HepG2 (cell line): Measurements from ENCODE around the gene WDR18. TPM values are rescaled to one million over a fixed set of nuclear protein-coding genes. Genes with fewer than 3 reads are reported as not detected.
A peak's percentile ranks its signal among the peaks of the same experiment; 100 is the strongest.

Experiments
- FOXP1 ChIP-seq, 2 experiments: fragments of 450-650 bp in 1 of 2; IDR thresholded peaks; 2 replicates each; pipeline ENCODE4 v1.6.1; 2017 to 2018; ENCODE audit warnings: antibody characterized with exemption in 1 of 2
- NAIF1 ChIP-seq: sonication (generic); formaldehyde crosslinking; IDR thresholded peaks from 2 replicates; pipeline ENCODE4 v1.5.0; 2020; ENCODE audit warnings: mild to moderate bottlenecking, missing genetic modification reagents, borderline replicate concordance
- NPAS2 ChIP-seq: sonication (generic); formaldehyde crosslinking; IDR thresholded peaks from 2 replicates; pipeline ENCODE4 v1.8.0; 2022; ENCODE audit warnings: mild to moderate bottlenecking, missing genetic modification reagents, borderline replicate concordance
- RARG ChIP-seq: sonication (generic); formaldehyde crosslinking; IDR thresholded peaks from 2 replicates; pipeline ENCODE4 v1.4.0; 2020; ENCODE audit warnings: low read depth, mild to moderate bottlenecking, missing genetic modification reagents
- SMYD3 ChIP-seq: sonication (generic); formaldehyde crosslinking; IDR thresholded peaks from 2 replicates; pipeline ENCODE4 v1.8.1; 2023; ENCODE audit warnings: mild to moderate bottlenecking, missing genetic modification reagents
- U2AF1 ChIP-seq: fragments of 200-400 bp; formaldehyde crosslinking; optimal IDR thresholded peaks from 2 replicates; pipeline ENCODE3; 2017; ENCODE audit warnings: mild to moderate bottlenecking, low read depth, low read length
- YEATS2 ChIP-seq: sonication (generic); formaldehyde crosslinking; IDR thresholded peaks from 2 replicates; pipeline ENCODE4 v1.4.0; 2020; ENCODE audit warnings: missing genetic modification reagents, borderline replicate concordance
- ZBTB7B ChIP-seq: sonication (generic); formaldehyde crosslinking; IDR thresholded peaks from 2 replicates; pipeline ENCODE4 v1.4.0; 2020; ENCODE audit warnings: missing genetic modification reagents
- ZEB1 ChIP-seq: IDR thresholded peaks from 2 replicates; pipeline ENCODE4 v1.6.1; 2012; ENCODE audit warnings: mild to moderate bottlenecking, low read depth, inconsistent platforms; ENCODE audit not compliant: insufficient replicate concordance
- ZNF207 ChIP-seq: fragments of 450-650 bp; IDR thresholded peaks from 2 replicates; pipeline ENCODE4 v1.6.1; 2016; ENCODE audit warnings: antibody characterized with exemption, borderline replicate concordance
- ZNF33A ChIP-seq: sonication (generic); formaldehyde crosslinking; IDR thresholded peaks from 2 replicates; pipeline ENCODE4 v1.5.1; 2020; ENCODE audit warnings: missing genetic modification reagents, mild to moderate bottlenecking, moderate library complexity, borderline replicate concordance
- ZNF44 ChIP-seq: sonication (generic); formaldehyde crosslinking; IDR thresholded peaks from 2 replicates; pipeline ENCODE4 v1.5.1; 2020; ENCODE audit warnings: mild to moderate bottlenecking, missing genetic modification reagents
- ZNF790 ChIP-seq: sonication (generic); formaldehyde crosslinking; IDR thresholded peaks from 2 replicates; pipeline ENCODE4 v1.8.0; 2022; ENCODE audit warnings: missing genetic modification reagents, mild to moderate bottlenecking, borderline replicate concordance
- polyA plus RNA-seq, 8 experiments: library from polyadenylated mRNA; depleted of rRNA in 3 of 8; stranded (reverse) in 7 of 8; unstranded in 1 of 8; fragments of >200 nt; fragmentation: Illumina TruSeq in 4 of 8; extraction: Trizol in 4 of 8; gene quantifications; 2 replicates each; pipeline versions ENCODE4 v1.2.1 to v1.2.3, GENCODE V29; 2011 to 2016; ENCODE audit warnings: low read depth in 4 of 8, missing spikeins in 1 of 8, mixed read lengths in 1 of 8; ENCODE audit not compliant: insufficient read depth in 1 of 8
- total RNA-seq, 5 experiments: library from RNA; depleted of rRNA; stranded (reverse); fragments of >200 nt; fragmentation: Illumina TruSeq; extraction: Trizol; gene quantifications; 2 replicates each; pipeline ENCODE4 v1.2.3, GENCODE V29; 2016; ENCODE audit warnings: low read depth in 1 of 5
- TF ChIP-seq, protein P1 (sequence below): sonication (generic); formaldehyde crosslinking; IDR thresholded peaks from 2 replicates; pipeline ENCODE4 v1.5.1; 2020; ENCODE audit warnings: missing genetic modification reagents, mild to moderate bottlenecking, borderline replicate concordance
- TF ChIP-seq, protein P2 (sequence below): sonication (generic); formaldehyde crosslinking; IDR thresholded peaks from 2 replicates; pipeline ENCODE4 v1.5.1; 2020; ENCODE audit warnings: missing genetic modification reagents, mild to moderate bottlenecking, borderline replicate concordance
- TF ChIP-seq, protein P3 (sequence below): sonication (generic); formaldehyde crosslinking; IDR thresholded peaks from 2 replicates; pipeline ENCODE4 v1.5.1; 2020; ENCODE audit warnings: mild to moderate bottlenecking, missing genetic modification reagents, borderline replicate concordance

Gene WDR18
- total and polyA plus RNA-seq, 2 of the 13 experiments (the other 11 are each of a cell fraction or from before 2014, with no cell fraction given): 36.4 to 47.6 TPM

DNA sequence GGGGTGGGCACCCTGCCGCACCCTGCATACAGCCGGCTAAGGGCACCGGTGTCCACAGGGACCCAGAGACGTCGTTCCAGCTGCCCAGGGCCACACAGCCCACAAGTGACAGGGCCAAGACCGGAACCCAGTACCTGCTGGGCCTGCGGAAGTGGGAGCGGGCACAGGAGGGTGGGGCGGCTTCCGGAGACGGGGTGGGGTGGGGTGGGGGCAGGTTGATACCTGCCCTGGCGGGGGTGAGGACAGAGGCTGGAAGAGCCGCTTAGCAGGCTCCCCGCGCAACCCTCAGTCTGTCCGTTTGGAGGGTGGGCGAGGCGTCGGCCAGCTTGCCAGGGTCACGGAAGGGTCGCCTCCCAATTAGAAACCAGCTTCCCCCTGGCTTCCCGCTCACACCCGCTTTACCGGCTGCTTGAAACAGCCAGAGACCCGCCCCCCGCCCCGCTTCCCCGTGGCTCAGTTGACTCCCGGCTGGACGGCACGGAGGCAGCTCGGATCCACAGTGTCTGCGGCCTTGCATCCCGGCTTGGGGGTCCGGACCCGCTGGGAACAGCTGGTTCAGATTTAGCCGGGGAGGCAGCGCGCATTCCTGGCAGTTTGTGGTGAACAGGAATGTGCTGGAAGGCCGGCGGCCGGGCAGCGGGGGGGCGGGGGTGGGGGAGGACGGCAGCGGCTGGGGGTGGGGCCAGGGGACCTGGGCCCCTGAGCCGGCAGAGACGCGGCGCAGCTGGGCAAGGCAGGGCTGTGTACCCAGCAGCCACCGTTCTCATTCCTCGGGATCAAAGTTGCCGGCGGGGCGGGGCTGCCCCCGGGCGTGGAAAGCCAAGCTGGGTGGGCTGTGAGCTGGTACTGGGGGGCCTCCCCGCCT is 44.1 kb downstream of the WDR18 start (continued):
- TF ChIP-seq, protein P1, sequence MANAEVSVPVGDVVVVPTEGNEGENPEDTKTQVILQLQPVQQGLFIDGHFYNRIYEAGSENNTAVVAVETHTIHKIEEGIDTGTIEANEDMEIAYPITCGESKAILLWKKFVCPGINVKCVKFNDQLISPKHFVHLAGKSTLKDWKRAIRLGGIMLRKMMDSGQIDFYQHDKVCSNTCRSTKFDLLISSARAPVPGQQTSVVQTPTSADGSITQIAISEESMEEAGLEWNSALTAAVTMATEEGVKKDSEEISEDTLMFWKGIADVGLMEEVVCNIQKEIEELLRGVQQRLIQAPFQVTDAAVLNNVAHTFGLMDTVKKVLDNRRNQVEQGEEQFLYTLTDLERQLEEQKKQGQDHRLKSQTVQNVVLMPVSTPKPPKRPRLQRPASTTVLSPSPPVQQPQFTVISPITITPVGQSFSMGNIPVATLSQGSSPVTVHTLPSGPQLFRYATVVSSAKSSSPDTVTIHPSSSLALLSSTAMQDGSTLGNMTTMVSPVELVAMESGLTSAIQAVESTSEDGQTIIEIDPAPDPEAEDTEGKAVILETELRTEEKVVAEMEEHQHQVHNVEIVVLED (CRISPR knock-in tag): no peak; the same call in 1 of the 2 replicates
- TF ChIP-seq ZEB1 (no peak), ZNF44 (CRISPR knock-in tag) (no peak), NAIF1 (CRISPR knock-in tag) (no peak), YEATS2 (CRISPR knock-in tag) (0 out of 2 replicates have a peak, but pooled peaks have one; percentile 56), ZBTB7B (peak; percentile 52; the same call in 1 of the 2 replicates), NPAS2 (CRISPR knock-in tag) (no peak), ZNF33A (CRISPR knock-in tag) (no peak), SMYD3 (CRISPR knock-in tag) (no peak), U2AF1 (no peak), ZNF790 (CRISPR knock-in tag) (no peak), ZNF207 (no peak), RARG (CRISPR knock-in tag) (no peak), FOXP1 (IDR thresholded peaks at IDR 0.05) (no peak), FOXP1 (CRISPR knock-in tag; IDR thresholded peaks at IDR 0.05) (no peak)
- TF ChIP-seq, protein P2, sequence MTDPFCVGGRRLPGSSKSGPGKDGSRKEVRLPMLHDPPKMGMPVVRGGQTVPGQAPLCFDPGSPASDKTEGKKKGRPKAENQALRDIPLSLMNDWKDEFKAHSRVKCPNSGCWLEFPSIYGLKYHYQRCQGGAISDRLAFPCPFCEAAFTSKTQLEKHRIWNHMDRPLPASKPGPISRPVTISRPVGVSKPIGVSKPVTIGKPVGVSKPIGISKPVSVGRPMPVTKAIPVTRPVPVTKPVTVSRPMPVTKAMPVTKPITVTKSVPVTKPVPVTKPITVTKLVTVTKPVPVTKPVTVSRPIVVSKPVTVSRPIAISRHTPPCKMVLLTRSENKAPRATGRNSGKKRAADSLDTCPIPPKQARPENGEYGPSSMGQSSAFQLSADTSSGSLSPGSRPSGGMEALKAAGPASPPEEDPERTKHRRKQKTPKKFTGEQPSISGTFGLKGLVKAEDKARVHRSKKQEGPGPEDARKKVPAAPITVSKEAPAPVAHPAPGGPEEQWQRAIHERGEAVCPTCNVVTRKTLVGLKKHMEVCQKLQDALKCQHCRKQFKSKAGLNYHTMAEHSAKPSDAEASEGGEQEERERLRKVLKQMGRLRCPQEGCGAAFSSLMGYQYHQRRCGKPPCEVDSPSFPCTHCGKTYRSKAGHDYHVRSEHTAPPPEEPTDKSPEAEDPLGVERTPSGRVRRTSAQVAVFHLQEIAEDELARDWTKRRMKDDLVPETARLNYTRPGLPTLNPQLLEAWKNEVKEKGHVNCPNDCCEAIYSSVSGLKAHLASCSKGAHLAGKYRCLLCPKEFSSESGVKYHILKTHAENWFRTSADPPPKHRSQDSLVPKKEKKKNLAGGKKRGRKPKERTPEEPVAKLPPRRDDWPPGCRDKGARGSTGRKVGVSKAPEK: no peak
- TF ChIP-seq, protein P3, sequence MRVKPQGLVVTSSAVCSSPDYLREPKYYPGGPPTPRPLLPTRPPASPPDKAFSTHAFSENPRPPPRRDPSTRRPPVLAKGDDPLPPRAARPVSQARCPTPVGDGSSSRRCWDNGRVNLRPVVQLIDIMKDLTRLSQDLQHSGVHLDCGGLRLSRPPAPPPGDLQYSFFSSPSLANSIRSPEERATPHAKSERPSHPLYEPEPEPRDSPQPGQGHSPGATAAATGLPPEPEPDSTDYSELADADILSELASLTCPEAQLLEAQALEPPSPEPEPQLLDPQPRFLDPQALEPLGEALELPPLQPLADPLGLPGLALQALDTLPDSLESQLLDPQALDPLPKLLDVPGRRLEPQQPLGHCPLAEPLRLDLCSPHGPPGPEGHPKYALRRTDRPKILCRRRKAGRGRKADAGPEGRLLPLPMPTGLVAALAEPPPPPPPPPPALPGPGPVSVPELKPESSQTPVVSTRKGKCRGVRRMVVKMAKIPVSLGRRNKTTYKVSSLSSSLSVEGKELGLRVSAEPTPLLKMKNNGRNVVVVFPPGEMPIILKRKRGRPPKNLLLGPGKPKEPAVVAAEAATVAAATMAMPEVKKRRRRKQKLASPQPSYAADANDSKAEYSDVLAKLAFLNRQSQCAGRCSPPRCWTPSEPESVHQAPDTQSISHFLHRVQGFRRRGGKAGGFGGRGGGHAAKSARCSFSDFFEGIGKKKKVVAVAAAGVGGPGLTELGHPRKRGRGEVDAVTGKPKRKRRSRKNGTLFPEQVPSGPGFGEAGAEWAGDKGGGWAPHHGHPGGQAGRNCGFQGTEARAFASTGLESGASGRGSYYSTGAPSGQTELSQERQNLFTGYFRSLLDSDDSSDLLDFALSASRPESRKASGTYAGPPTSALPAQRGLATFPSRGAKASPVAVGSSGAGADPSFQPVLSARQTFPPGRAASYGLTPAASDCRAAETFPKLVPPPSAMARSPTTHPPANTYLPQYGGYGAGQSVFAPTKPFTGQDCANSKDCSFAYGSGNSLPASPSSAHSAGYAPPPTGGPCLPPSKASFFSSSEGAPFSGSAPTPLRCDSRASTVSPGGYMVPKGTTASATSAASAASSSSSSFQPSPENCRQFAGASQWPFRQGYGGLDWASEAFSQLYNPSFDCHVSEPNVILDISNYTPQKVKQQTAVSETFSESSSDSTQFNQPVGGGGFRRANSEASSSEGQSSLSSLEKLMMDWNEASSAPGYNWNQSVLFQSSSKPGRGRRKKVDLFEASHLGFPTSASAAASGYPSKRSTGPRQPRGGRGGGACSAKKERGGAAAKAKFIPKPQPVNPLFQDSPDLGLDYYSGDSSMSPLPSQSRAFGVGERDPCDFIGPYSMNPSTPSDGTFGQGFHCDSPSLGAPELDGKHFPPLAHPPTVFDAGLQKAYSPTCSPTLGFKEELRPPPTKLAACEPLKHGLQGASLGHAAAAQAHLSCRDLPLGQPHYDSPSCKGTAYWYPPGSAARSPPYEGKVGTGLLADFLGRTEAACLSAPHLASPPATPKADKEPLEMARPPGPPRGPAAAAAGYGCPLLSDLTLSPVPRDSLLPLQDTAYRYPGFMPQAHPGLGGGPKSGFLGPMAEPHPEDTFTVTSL (CRISPR knock-in tag): no peak
